C4-2B (cell line): ENCODE measurements around the gene PROM1.

Source experiments
- H3K27ac ChIP-seq: fragments of 450-650 bp; 2 replicates; pipeline ENCODE4 v1.5.1; 2017
- CTCF ChIP-seq: fragments of 450-650 bp; conservative IDR thresholded peaks from 2 replicates; pipeline ENCODE4 v1.5.1; 2017; ENCODE audit warnings: mild to moderate bottlenecking
- ZFX ChIP-seq: fragments of 450-650 bp; IDR thresholded peaks from 2 replicates; pipeline ENCODE4 v1.6.1; 2017

Gene PROM1

GRCh38 chr4:15965325-15965724, 118.5 kb downstream of the PROM1 start:
- H3K27ac ChIP-seq = no peak overlapping the region
- TF ChIP-seq CTCF (no peak), ZFX (no peak)

- TF ChIP-seq CTCF = peak; percentile 5
- TF ChIP-seq ZFX = no peak
- H3K27ac ChIP-seq = no peak overlapping the region
Observed at GRCh38 chr4:15964159-15964558, 119.7 kb downstream of the PROM1 start.

- no peak overlapping the region for H3K27ac ChIP-seq
- TF ChIP-seq CTCF (no peak), ZFX (no peak)
Observed at GRCh38 chr4:15963576-15963975, 120.2 kb downstream of the PROM1 start.

GRCh38 chr4:15963001-15963451, 120.8 kb downstream of the PROM1 start, which contains the start of gene FGFBP2:
FGFBP2 (minus strand) TSS chr4:15963175; CDS start chr4:15963129, 46 bp downstream.
- H3K27ac ChIP-seq = no peak within 1 kb of the TSS

GRCh38 chr4:15961781-15962510, 121.9 kb downstream of the PROM1 start:
- TF ChIP-seq CTCF (no peak), ZFX (no peak)

More at GRCh38 chr4:15963001-15963451, 120.8 kb downstream of the PROM1 start, which contains the start of gene FGFBP2:
- TF ChIP-seq ZFX = no peak
- TF ChIP-seq CTCF = peak; percentile 32

GRCh38 chr4:15958562-15958961, 125.3 kb downstream of the PROM1 start:
- H3K27ac ChIP-seq = no peak overlapping the region
- no peak for TF ChIP-seq ZFX
- no peak for TF ChIP-seq CTCF

More at GRCh38 chr4:15961781-15962510, 121.9 kb downstream of the PROM1 start:
- H3K27ac ChIP-seq = no peak overlapping the region

GRCh38 chr4:15956179-15956850, 127.5 kb downstream of the PROM1 start:
- H3K27ac ChIP-seq = no peak overlapping the region

More at GRCh38 chr4:15956179-15956850, 127.5 kb downstream of the PROM1 start:
- TF ChIP-seq CTCF = peak; percentile 91
- no peak for TF ChIP-seq ZFX
